Measurements from ENCODE around the gene RIT2.

The RIT2 gene

DNA sequence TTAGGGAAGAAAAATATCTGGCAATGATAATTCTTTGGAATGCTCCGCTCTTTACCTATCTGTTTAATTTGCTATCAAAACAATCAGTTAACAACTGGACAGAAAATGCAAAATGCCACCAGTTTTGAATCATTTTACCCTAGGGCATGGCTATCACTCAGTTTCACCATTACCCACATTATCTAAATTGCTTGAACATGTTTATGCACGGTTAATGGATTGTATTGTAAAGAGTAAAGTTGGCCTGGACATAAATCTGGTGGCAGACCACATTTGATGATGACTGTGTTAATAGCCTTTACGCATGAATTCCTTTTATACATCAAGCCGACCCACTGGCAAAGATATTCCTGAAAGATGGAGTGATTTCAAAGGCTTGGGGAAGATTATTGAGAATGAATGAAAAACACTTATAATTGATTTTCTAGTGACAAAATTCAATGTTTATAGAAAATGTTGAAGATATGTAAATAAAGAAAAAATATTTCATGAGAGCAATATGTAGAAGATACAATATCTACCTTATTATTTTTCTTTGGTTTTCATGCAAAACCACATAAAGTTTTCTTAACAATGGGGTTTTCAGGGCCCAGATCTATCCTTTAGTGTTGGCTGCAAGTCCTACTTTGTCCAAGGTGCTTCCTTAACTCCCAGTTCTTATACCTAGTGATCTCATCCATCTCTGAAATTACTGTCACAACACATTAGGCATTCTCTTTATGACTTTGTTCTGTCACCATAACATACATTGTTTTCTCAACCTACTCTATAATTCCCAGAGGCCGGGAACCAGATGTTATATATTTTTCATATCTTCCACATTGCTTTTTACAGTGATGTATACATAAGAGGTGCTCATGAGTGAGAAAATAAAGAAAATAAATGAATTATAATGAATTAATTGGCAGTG, 265.1 kb downstream of the RIT2 start:
- Histone ChIP-seq H3K27ac (ENCODE audit: low read depth, low read length, severe bottlenecking) (no peak overlapping the region), H3K9me3 (ENCODE audit: control insufficient read depth, low read length) (no peaks in the 10 kb centered on the region), H3K36me3 (ENCODE audit: control insufficient read depth, insufficient read depth, low read length) (no peaks in the 10 kb centered on the region), H3K4me1 (ENCODE audit: control insufficient read depth, insufficient read depth, low read length, poor library complexity, severe bottlenecking) (no peaks in the 10 kb centered on the region), H3K4me3 (ENCODE audit: extremely low read depth, insufficient read depth, low read length, poor library complexity, severe bottlenecking) (no peak overlapping the region)
- WGBS, 2 experiments (ENCODE audit: insufficient coverage in 2 of 2): 80 to 100% methylated on average over 1 to 2 of the region's 5 CpGs

DNA sequence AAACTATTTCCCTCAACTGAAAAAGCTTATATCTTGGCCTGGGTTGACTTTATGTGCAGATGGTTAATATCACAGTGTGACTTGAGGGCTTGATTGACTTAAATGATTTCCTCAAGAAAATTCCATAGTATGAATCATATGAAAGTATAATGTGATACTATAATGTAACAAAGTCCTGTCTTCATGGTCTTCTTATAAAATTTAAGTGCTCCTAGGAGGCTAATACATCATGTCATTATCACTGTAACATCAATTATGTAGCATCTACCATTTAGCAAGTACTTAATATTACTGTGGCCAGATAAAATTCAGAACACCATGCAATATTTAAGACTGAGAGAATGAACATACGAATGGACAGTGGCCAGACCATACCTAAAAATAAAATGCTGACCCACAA, 276.1 kb downstream of the RIT2 start:
- no peaks in the 10 kb centered on the region for H3K4me1 ChIP-seq (ENCODE audit: control insufficient read depth, insufficient read depth, low read length, poor library complexity, severe bottlenecking)
- H3K9me3 ChIP-seq (ENCODE audit: control insufficient read depth, low read length): no peaks in the 10 kb centered on the region
- 86 to 100% methylated on average over 1 of the region's 1 CpG for WGBS, 2 experiments (ENCODE audit: insufficient coverage in 2 of 2)
- H3K36me3 ChIP-seq (ENCODE audit: control insufficient read depth, insufficient read depth, low read length): no peaks in the 10 kb centered on the region
- no peak overlapping the region for H3K27ac ChIP-seq (ENCODE audit: low read depth, low read length, severe bottlenecking)
- no peak overlapping the region for H3K4me3 ChIP-seq (ENCODE audit: extremely low read depth, insufficient read depth, low read length, poor library complexity, severe bottlenecking)

DNA sequence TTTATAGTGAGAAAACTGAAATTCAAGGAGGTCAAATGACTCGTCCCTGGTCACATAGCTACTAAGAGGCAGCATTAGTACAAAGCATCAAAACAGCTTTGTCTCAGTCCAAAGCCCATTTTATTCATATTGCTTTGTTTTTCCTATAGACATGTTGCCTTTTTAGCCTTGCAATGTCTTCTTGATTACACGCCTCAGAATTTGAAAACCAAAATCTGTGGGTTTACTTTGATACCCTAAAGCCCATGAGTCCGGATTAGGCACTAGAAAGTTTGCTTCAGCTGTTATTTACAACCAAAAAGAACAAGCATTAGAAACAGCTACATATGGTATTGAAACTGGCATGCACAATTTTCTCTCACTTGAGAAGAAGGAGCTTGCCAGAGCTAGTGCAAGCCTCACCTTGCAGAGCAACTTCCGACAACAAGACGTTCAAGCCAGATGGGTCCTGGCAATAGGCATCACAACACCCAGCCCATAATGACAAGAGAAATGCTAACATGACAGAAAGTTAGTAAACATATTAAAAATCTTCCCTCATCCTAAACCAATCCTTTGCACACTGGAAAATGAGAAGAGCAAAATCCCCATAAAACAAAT, 276.8 kb downstream of the RIT2 start:
- WGBS, 2 experiments (ENCODE audit: insufficient coverage in 2 of 2): 80 to 94% methylated on average over 2 to 4 of the region's 5 CpGs
- Histone ChIP-seq H3K9me3 (ENCODE audit: control insufficient read depth, low read length) (no peaks in the 10 kb centered on the region), H3K27ac (ENCODE audit: low read depth, low read length, severe bottlenecking) (no peak overlapping the region), H3K36me3 (ENCODE audit: control insufficient read depth, insufficient read depth, low read length) (no peaks in the 10 kb centered on the region), H3K4me1 (ENCODE audit: control insufficient read depth, insufficient read depth, low read length, poor library complexity, severe bottlenecking) (no peaks in the 10 kb centered on the region), H3K4me3 (ENCODE audit: extremely low read depth, insufficient read depth, low read length, poor library complexity, severe bottlenecking) (no peak overlapping the region)

DNA sequence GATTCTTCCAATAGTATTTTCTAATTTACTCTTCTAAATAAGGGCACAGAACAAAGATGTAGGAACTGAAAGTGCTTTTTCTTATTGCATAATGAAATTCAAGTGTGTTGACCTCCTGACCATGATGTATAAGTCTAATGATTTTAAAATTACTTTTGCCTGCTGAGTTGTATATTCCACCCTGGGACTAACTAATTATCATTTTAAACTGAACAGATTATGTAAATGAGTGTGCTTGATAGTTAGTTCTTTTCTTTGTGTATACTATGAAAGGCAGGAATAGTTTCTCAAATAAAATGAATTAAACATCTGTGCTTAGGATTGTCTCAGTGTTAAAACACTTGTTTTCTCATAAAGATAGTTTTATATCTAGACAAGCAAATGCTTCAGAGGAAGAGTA, 284.5 kb downstream of the RIT2 start:
- Histone ChIP-seq H3K9me3 (ENCODE audit: control insufficient read depth, low read length) (no peaks in the 10 kb centered on the region), H3K36me3 (ENCODE audit: control insufficient read depth, insufficient read depth, low read length) (no peaks in the 10 kb centered on the region), H3K4me3 (ENCODE audit: extremely low read depth, insufficient read depth, low read length, poor library complexity, severe bottlenecking) (no peak overlapping the region), H3K27ac (ENCODE audit: low read depth, low read length, severe bottlenecking) (no peak overlapping the region), H3K4me1 (ENCODE audit: control insufficient read depth, insufficient read depth, low read length, poor library complexity, severe bottlenecking) (no peaks in the 10 kb centered on the region)

DNA sequence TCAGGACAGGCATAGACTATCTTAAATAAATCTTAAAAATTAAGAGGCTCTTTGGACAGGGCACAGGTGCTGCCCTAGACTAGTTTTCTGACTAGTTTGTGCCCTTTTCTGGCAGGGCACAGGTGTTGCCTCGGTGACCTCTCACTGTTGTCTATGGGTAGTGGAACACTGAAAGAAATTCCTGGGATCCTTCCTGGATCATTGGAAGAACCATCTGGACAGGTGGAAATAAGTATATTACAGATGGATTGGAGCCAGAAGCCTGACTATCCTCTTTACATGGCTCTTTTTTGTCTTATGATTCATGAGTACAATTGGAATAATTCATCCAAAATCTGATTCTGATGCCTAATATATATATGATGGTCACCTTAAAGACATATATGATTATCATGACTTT, 286.6 kb downstream of the RIT2 start:
- H3K36me3 ChIP-seq (ENCODE audit: control insufficient read depth, insufficient read depth, low read length): no peaks in the 10 kb centered on the region
- 100% methylated on average over 1 of the region's 1 CpG; no CpG with 5 or more reads in 1 of the 2 experiments for WGBS, 2 experiments (ENCODE audit: insufficient coverage in 2 of 2)
- H3K4me3 ChIP-seq (ENCODE audit: extremely low read depth, insufficient read depth, low read length, poor library complexity, severe bottlenecking): no peak overlapping the region
- H3K9me3 ChIP-seq (ENCODE audit: control insufficient read depth, low read length): no peaks in the 10 kb centered on the region
- H3K4me1 ChIP-seq (ENCODE audit: control insufficient read depth, insufficient read depth, low read length, poor library complexity, severe bottlenecking): no peaks in the 10 kb centered on the region
- H3K27ac ChIP-seq (ENCODE audit: low read depth, low read length, severe bottlenecking): no peak overlapping the region

DNA sequence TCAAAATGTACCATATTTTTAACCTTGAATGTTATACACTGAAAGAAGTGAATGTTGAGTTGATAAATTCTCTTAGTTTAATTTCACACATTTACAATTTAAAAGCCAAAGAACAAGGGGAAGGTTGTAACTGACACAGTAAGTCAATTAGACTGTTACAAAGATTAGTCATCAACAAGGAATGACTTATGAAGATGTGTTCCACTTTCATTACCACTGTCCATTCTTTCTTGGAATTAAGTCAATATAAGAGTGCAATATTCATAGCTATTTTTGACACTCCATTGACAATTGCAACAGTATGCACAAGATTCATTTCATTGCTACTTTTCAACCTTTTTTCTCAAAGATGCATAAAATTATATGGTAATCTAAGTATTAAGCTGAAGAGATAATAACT, 291.3 kb downstream of the RIT2 start:
- Histone ChIP-seq H3K36me3 (ENCODE audit: control insufficient read depth, insufficient read depth, low read length) (no peaks in the 10 kb centered on the region), H3K27ac (ENCODE audit: low read depth, low read length, severe bottlenecking) (no peak overlapping the region)

DNA sequence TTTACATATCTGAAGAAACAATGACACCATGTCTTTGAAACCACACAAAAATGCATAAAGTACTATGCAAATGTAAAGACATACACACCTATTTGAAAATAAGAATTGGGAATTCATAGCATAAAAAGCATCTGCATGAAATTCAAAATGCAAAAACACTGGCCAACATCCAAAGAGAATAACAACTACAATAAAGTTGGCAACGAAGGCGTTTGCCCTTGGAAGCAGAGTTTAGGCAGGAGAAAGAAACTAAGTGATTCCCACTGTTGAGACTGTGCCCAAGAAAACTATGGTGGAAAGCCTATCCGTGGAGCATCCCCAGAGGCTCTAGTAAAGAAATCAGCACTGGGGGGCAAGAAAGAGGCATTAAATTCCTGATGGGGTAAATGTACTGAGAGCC, 292.8 kb downstream of the RIT2 start:
- WGBS, 2 experiments (ENCODE audit: insufficient coverage in 2 of 2): 74 to 87% methylated on average over 3 of the region's 3 CpGs
- Histone ChIP-seq H3K4me3 (ENCODE audit: extremely low read depth, insufficient read depth, low read length, poor library complexity, severe bottlenecking) (no peak overlapping the region), H3K4me1 (ENCODE audit: control insufficient read depth, insufficient read depth, low read length, poor library complexity, severe bottlenecking) (no peaks in the 10 kb centered on the region), H3K27ac (ENCODE audit: low read depth, low read length, severe bottlenecking) (no peak overlapping the region), H3K36me3 (ENCODE audit: control insufficient read depth, insufficient read depth, low read length) (no peaks in the 10 kb centered on the region), H3K9me3 (ENCODE audit: control insufficient read depth, low read length) (no peaks in the 10 kb centered on the region)

More for the DNA sequence above, 291.3 kb downstream of the RIT2 start:
- H3K4me1 ChIP-seq (ENCODE audit: control insufficient read depth, insufficient read depth, low read length, poor library complexity, severe bottlenecking): no peaks in the 10 kb centered on the region
- no peaks in the 10 kb centered on the region for H3K9me3 ChIP-seq (ENCODE audit: control insufficient read depth, low read length)
- no peak overlapping the region for H3K4me3 ChIP-seq (ENCODE audit: extremely low read depth, insufficient read depth, low read length, poor library complexity, severe bottlenecking)

DNA sequence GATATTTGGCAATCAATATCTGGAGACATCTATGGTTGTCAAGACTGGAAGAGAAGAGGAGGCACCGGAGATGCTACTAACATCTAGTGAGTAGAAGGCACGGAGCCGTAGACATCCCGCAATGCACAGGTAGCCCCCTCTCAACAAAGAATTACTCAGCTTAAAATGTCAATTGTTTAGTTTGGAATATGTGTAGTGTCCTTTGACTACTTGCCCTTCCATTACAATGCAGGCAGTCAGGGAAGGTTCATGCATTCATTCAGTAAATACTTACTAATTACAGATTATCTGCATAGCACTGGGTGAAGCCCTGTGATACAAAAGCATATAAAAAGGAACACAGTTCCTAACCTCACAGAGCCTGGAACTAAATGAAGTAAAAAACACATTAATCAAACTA, 294.0 kb downstream of the RIT2 start:
- H3K9me3 ChIP-seq (ENCODE audit: control insufficient read depth, low read length): no peaks in the 10 kb centered on the region
- no peak overlapping the region for H3K4me3 ChIP-seq (ENCODE audit: extremely low read depth, insufficient read depth, low read length, poor library complexity, severe bottlenecking)
- H3K36me3 ChIP-seq (ENCODE audit: control insufficient read depth, insufficient read depth, low read length): no peaks in the 10 kb centered on the region
- no peaks in the 10 kb centered on the region for H3K4me1 ChIP-seq (ENCODE audit: control insufficient read depth, insufficient read depth, low read length, poor library complexity, severe bottlenecking)
- WGBS, 2 experiments (ENCODE audit: insufficient coverage in 2 of 2): no CpG with 5 or more reads among the region's 4 CpGs
- no peak overlapping the region for H3K27ac ChIP-seq (ENCODE audit: low read depth, low read length, severe bottlenecking)

DNA sequence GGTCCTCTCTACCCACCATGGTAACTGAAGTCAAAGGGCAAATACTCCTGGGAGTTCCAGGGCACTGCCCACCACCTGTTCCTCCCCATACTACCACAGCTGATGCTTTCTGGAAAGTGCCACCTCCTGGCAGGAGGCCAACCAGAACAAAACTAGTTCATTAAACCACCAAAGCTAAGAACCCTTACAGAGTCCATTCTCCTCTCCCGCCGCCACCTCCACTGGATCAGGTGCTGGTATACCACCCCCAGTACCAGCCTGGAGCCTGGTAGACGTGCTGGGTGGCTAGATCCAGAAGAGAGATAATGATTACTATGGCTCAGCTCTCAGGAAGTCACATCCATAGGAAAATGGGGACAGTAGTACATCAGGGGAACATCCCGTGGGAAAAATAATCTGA, 300.9 kb downstream of the RIT2 start:
- H3K4me1 ChIP-seq (ENCODE audit: control insufficient read depth, insufficient read depth, low read length, poor library complexity, severe bottlenecking): no peaks in the 10 kb centered on the region
- no peak overlapping the region for H3K4me3 ChIP-seq (ENCODE audit: extremely low read depth, insufficient read depth, low read length, poor library complexity, severe bottlenecking)
- no peaks in the 10 kb centered on the region for H3K36me3 ChIP-seq (ENCODE audit: control insufficient read depth, insufficient read depth, low read length)
- 83 to 87% methylated on average over 2 to 3 of the region's 4 CpGs for WGBS, 2 experiments (ENCODE audit: insufficient coverage in 2 of 2)
- no peak overlapping the region for H3K27ac ChIP-seq (ENCODE audit: low read depth, low read length, severe bottlenecking)
- no peaks in the 10 kb centered on the region for H3K9me3 ChIP-seq (ENCODE audit: control insufficient read depth, low read length)

DNA sequence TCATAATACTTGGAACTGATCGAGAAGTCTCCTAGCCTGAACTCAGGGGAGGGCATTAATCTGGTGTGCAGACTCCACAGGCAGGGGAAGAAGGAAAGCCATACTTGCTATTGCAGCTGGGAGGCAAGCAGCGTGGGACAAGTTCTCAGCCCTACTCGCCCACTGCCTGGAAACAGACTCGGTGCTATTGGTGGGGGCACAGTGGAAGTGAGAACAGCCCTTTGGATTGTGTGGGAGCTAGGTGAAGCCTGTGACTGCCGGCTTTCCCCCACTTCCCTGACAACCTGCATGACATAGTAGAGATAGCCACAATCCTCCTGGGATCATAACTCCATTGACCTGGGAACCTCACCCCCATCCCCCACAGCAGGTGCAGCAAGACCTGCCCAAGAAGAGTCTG, 301.3 kb downstream of the RIT2 start:
- H3K27ac ChIP-seq (ENCODE audit: low read depth, low read length, severe bottlenecking): no peak overlapping the region
- no peaks in the 10 kb centered on the region for H3K36me3 ChIP-seq (ENCODE audit: control insufficient read depth, insufficient read depth, low read length)
- no peaks in the 10 kb centered on the region for H3K9me3 ChIP-seq (ENCODE audit: control insufficient read depth, low read length)
- H3K4me3 ChIP-seq (ENCODE audit: extremely low read depth, insufficient read depth, low read length, poor library complexity, severe bottlenecking): no peak overlapping the region
- no peaks in the 10 kb centered on the region for H3K4me1 ChIP-seq (ENCODE audit: control insufficient read depth, insufficient read depth, low read length, poor library complexity, severe bottlenecking)
- 83 to 94% methylated on average over 2 to 5 of the region's 5 CpGs for WGBS, 2 experiments (ENCODE audit: insufficient coverage in 2 of 2)

DNA sequence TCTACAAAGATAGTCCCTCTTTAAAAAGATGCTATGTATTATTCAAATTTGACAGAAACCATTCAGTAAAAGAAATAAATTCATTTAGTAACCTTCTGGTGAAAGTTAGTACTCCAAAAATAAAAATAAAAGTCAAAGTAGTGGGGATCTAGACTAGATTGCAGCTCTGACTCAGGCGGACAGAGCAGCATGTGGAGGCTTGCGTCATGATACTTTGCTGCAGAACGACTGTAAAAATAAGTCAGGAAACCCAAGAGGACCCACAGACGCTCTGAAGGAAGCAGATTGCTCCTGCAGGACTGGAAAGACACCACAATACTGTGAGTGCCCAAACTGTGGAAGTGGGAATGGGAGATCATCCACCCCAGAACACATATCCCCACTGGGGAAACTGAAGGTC, 301.9 kb downstream of the RIT2 start:
- no peaks in the 10 kb centered on the region for H3K9me3 ChIP-seq (ENCODE audit: control insufficient read depth, low read length)
- H3K36me3 ChIP-seq (ENCODE audit: control insufficient read depth, insufficient read depth, low read length): no peaks in the 10 kb centered on the region
- WGBS, 2 experiments (ENCODE audit: insufficient coverage in 2 of 2): 77 to 84% methylated on average over 3 of the region's 4 CpGs
- H3K27ac ChIP-seq (ENCODE audit: low read depth, low read length, severe bottlenecking): no peak overlapping the region
- H3K4me1 ChIP-seq (ENCODE audit: control insufficient read depth, insufficient read depth, low read length, poor library complexity, severe bottlenecking): no peaks in the 10 kb centered on the region
- H3K4me3 ChIP-seq (ENCODE audit: extremely low read depth, insufficient read depth, low read length, poor library complexity, severe bottlenecking): no peak overlapping the region

Data from mesodermal cell (in vitro differentiated cells).